Measurements from ENCODE around the gene DACH2.

- no peak for TF ChIP-seq CTCF (IDR thresholded peaks at IDR 0.05; ENCODE audit: low read depth, low read length, poor library complexity, severe bottlenecking)
- TF ChIP-seq EZH2phosphoT487 (IDR thresholded peaks at IDR 0.05; ENCODE audit: borderline replicate concordance, low read length) = no peak
Observed at GRCh38 chrX:86805241-86805640, 657.0 kb downstream of the DACH2 start.

Data from DOHH2 (cell line).